ENCODE measurements around the gene GASK1A.

- TF ChIP-seq, protein P1, sequence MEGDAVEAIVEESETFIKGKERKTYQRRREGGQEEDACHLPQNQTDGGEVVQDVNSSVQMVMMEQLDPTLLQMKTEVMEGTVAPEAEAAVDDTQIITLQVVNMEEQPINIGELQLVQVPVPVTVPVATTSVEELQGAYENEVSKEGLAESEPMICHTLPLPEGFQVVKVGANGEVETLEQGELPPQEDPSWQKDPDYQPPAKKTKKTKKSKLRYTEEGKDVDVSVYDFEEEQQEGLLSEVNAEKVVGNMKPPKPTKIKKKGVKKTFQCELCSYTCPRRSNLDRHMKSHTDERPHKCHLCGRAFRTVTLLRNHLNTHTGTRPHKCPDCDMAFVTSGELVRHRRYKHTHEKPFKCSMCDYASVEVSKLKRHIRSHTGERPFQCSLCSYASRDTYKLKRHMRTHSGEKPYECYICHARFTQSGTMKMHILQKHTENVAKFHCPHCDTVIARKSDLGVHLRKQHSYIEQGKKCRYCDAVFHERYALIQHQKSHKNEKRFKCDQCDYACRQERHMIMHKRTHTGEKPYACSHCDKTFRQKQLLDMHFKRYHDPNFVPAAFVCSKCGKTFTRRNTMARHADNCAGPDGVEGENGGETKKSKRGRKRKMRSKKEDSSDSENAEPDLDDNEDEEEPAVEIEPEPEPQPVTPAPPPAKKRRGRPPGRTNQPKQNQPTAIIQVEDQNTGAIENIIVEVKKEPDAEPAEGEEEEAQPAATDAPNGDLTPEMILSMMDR (IDR thresholded peaks at IDR 0.05) = no peak
- TF ChIP-seq POLR2A (IDR thresholded peaks at IDR 0.05) = no peak
These were observed 1.8 kb downstream of the GASK1A start for GRCh38 chr3:42980909-42981308.

Data from body of pancreas (tissue), 4 donors.